ENCODE measurements around the gene PRKCA. TPM values are rescaled to one million over a fixed set of nuclear protein-coding genes. Genes with fewer than 3 reads are reported as not detected.

PRKCA gene
- total and polyA plus RNA-seq, 2 experiments from 2014 or later: 6.4 to 35.4 TPM

GRCh38 chr17:66849032-66849655 lies 546.7 kb downstream of the PRKCA start (continued):
- TF ChIP-seq EZH2 (IDR thresholded peaks at IDR 0.05; ENCODE audit: low read depth, unreplicated experiment): no peak
- no peak for TF ChIP-seq REST (IDR thresholded peaks at IDR 0.05; ENCODE audit: unreplicated experiment)
- TF ChIP-seq ZNF331 (CRISPR knock-in tag; IDR thresholded peaks at IDR 0.05; ENCODE audit: low read depth): no peak
- TF ChIP-seq CREB1 (CRISPR knock-in tag; IDR thresholded peaks at IDR 0.05; ENCODE audit: low read depth): no peak
- TF ChIP-seq JUNB (IDR thresholded peaks at IDR 0.05; ENCODE audit: unreplicated experiment): no peak
- no peak for TF ChIP-seq ZNF114 (CRISPR knock-in tag; IDR thresholded peaks at IDR 0.05)

GRCh38 chr17:66849851-66850580 lies 547.6 kb downstream of the PRKCA start:
- Histone ChIP-seq H4K20me1 (replicated peaks; ENCODE audit: insufficient read depth) (no peaks in the 10 kb centered on the region), H3K4me2 (no peak overlapping the region), H3K27me3 (ENCODE audit: insufficient read depth) (no peaks in the 10 kb centered on the region), H3K4me1 (ENCODE audit: insufficient read depth) (no peaks in the 10 kb centered on the region), H2AFZ (no peak overlapping the region), H3K79me2 (replicated peaks; ENCODE audit: insufficient read depth) (no peaks in the 10 kb centered on the region), H3F3A (replicated peaks; ENCODE audit: low read depth) (no peaks in the 10 kb centered on the region), H3K36me3 (ENCODE audit: insufficient read depth) (no peaks in the 10 kb centered on the region), H3K9me2 (ENCODE audit: insufficient read depth) (no peaks in the 10 kb centered on the region), H3K4me3 (no peak overlapping the region), H3K27ac (ENCODE audit: low read depth) (no peak overlapping the region)
- no peaks in the 10 kb centered on the region; the same call in 2 of the 3 replicates for H3K4me1 Mint-ChIP-seq
- H3K4me3 Mint-ChIP-seq: no peak overlapping the region
- no peak overlapping the region for H3K27ac Mint-ChIP-seq
- H3K9me3 Mint-ChIP-seq: peaks cover 37% of the 10 kb centered on the region
- peaks cover 23% of the 10 kb centered on the region for H3K36me3 Mint-ChIP-seq (ENCODE audit: low read depth)
- no peak for DNase-seq (ENCODE audit: low spot score)
- peaks cover 5% of the 10 kb centered on the region for H3K27me3 Mint-ChIP-seq (ENCODE audit: insufficient read depth, low read depth, poor library complexity)
- no peak for ATAC-seq
- TF ChIP-seq ZNF462 (CRISPR knock-in tag; IDR thresholded peaks at IDR 0.05) (no peak), STAT1 (IDR thresholded peaks at IDR 0.05; ENCODE audit: unreplicated experiment) (no peak), EZH2 (IDR thresholded peaks at IDR 0.05; ENCODE audit: low read depth, unreplicated experiment) (no peak), NANOG (IDR thresholded peaks at IDR 0.05; ENCODE audit: borderline replicate concordance) (no peak), ETS1 (IDR thresholded peaks at IDR 0.05) (no peak), ZNF114 (CRISPR knock-in tag; IDR thresholded peaks at IDR 0.05) (no peak), ZNF331 (CRISPR knock-in tag; IDR thresholded peaks at IDR 0.05; ENCODE audit: low read depth) (no peak)
- TF ChIP-seq, protein P1, sequence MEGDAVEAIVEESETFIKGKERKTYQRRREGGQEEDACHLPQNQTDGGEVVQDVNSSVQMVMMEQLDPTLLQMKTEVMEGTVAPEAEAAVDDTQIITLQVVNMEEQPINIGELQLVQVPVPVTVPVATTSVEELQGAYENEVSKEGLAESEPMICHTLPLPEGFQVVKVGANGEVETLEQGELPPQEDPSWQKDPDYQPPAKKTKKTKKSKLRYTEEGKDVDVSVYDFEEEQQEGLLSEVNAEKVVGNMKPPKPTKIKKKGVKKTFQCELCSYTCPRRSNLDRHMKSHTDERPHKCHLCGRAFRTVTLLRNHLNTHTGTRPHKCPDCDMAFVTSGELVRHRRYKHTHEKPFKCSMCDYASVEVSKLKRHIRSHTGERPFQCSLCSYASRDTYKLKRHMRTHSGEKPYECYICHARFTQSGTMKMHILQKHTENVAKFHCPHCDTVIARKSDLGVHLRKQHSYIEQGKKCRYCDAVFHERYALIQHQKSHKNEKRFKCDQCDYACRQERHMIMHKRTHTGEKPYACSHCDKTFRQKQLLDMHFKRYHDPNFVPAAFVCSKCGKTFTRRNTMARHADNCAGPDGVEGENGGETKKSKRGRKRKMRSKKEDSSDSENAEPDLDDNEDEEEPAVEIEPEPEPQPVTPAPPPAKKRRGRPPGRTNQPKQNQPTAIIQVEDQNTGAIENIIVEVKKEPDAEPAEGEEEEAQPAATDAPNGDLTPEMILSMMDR (conservative IDR thresholded peaks at IDR 0.05; ENCODE audit: low read depth in 2 of 2): no peak
